GM19043 (cell line): ENCODE results near the gene RASGRP4.
"Not testable (repeated sequence)": the region's sequence is repeated elsewhere in the genome, so short reads cannot be mapped to it uniquely, and the experiment has no call there.

Experiments
- ATAC-seq: cut with Tn5 transposase; IDR thresholded peaks from one replicate; pipeline ENCODE4 v1.9.1; 2021; ENCODE audit warnings: low read depth; ENCODE audit not compliant: unreplicated experiment

Gene RASGRP4

DNA sequence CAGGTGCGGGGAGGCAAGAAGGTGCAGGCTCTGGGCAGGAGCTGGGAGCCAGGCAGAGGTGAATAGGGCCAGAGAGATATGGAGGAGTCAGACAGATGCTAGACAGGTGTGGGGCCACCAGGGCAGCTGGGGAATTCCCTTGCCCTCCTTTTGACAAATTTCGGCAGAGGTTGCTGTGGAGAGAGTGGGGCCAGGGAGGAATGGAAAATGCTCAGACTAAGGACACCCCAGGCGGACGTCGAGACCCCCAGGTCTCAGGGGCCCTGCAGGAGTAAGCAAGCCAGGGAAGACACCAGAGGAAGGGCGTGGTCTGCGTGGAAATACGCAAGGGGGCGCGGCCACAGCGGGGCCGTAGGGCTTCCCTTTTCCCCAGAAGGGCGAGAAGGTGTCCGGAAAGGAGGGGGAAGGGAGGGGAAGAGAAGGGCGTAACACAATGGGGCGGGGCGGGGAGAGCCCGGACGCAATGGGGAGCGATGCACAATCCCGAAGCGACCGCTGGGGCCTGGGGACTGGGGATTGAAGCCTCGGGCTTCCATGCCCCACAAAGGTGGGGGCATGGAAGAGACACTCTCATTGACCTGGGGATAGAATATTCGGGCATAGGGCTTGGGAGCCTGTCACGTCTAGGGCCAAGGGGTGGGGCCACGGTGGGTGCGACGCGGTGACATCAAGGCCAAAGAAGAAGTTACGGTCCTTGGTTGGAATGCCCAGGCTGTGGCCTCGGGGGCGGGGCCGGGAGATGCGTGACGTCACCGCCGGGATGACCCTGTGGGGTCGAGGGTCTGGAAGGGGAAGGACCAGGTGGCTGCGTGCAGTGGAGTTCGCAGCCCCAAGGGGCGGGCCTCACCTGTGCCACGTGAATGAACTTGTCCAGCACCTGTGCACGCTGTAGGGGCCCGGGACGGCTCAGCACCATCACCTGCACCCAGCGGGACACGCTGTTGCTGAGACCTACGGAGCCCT, 8.2 kb downstream of the RASGRP4 start:
- no peak for ATAC-seq

GRCh38 chr19:38417146-38417543, 8.9 kb downstream of the RASGRP4 start:
- ATAC-seq, result no peak

GRCh38 chr19:38413416-38413815, 12.6 kb downstream of the RASGRP4 start:
- no peak for ATAC-seq

- ATAC-seq, result no peak
Measured at GRCh38 chr19:38412961-38413360, 13.1 kb downstream of the RASGRP4 start.

- no peak for ATAC-seq
Measured at GRCh38 chr19:38412491-38412890, 13.5 kb downstream of the RASGRP4 start.

DNA sequence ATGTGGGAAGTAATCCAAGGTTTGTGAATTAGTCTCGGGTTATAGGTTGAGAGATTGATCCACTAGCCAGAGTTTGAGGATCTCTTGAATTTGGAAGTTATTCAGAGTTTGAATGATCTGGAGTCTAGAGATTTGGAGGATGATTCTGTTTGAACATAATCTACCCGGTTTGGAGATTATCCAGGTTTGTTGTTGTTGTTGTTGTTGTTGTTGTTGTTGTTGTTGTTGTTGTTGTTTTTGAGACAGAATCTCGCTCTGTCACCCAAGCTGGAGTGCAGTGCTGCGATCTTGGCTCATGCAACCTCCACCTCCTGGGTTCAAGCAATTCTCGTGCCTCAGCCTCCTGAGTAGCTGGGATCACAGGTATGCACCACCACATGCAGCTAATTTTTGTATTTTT, 14.1 kb downstream of the RASGRP4 start:
- ATAC-seq, result not testable (repeated sequence)

GRCh38 chr19:38411041-38411712, 14.8 kb downstream of the RASGRP4 start:
- no peak for ATAC-seq

GRCh38 chr19:38410407-38410806, 15.6 kb downstream of the RASGRP4 start:
- ATAC-seq, result not testable (repeated sequence)

DNA sequence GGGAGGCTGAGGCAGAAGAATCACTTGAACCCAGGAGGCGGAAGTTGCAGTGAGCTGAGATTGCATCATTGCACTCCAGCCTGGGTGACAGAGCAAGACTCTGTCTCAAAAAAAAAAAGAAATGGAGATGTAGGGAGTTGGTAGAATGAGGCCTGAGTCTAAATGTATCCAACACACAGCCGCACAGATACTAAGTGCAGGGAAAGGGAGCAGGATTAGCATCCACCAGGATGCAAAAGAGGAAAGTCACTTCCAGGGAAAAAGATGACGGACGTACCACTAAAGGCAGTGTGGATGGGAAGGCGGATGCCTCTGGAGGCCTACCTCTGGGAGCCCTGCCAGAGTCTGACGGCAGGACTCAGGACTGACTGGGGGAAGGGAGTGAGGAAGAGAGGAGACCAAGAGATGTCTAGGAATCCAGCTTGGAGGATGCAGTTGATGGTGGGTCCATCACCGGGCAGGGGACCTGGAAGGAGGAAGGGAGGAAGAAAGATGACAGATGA, 16.3 kb downstream of the RASGRP4 start:
- no peak for ATAC-seq

DNA sequence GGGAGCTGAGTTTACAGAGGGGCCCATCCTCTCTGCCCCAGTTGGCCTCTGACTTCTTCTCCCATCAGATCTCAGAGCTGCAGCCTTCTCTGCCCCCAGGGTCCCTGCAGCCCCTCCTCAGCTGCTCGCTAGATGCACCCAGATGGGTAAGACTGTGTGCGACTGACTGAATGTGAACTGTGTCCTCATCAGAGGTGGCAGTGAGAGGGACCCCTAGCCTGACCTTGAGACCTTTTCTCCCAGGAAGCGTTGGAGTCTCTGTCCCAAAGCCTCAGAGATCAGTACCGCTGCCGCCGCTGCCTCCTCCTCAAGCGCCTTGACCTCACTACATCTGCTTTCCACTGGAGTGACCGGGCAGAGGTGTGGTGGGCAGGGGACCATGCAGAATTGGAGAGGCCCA, 20.7 kb downstream of the RASGRP4 start:
- ATAC-seq, result no peak

GRCh38 chr19:38404858-38405257, 21.2 kb downstream of the RASGRP4 start:
- no peak for ATAC-seq

- ATAC-seq, result peak; percentile 87
Measured at GRCh38 chr19:38402967-38403674, 22.9 kb downstream of the RASGRP4 start, which contains the start of gene FAM98C. TSS of gene FAM98C (plus strand) at chr19:38403093. CDS start at chr19:38403154, 61 bp downstream.

GRCh38 chr19:38402623-38402966, 23.4 kb downstream of the RASGRP4 start:
- ATAC-seq, result no peak

- no peak for ATAC-seq
Measured at GRCh38 chr19:38401148-38401547, 24.9 kb downstream of the RASGRP4 start.

GRCh38 chr19:38400361-38400760, 25.7 kb downstream of the RASGRP4 start:
- ATAC-seq, result no peak

- ATAC-seq, result no peak
Measured at GRCh38 chr19:38399537-38399936, 26.5 kb downstream of the RASGRP4 start.

DNA sequence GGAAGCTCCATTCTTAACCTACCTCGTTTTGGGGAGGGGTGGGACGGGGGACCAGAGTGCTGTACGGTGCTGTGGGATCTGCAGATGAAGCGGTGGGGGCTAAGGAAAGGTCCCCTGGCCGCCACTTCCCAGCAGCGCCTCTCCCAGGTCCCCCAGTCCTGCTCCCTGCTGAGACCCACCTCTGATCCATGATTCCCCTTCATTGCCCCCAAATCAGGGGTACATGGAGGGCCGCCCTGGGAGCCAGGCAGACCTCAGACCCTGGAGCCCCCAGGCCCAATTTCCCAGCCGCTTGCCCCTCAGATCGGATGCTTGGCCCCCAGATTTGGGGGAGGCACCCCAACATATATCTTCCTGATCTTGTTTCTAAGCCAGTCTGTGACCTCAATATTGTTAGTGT, 26.9 kb downstream of the RASGRP4 start:
- ATAC-seq, result no peak

DNA sequence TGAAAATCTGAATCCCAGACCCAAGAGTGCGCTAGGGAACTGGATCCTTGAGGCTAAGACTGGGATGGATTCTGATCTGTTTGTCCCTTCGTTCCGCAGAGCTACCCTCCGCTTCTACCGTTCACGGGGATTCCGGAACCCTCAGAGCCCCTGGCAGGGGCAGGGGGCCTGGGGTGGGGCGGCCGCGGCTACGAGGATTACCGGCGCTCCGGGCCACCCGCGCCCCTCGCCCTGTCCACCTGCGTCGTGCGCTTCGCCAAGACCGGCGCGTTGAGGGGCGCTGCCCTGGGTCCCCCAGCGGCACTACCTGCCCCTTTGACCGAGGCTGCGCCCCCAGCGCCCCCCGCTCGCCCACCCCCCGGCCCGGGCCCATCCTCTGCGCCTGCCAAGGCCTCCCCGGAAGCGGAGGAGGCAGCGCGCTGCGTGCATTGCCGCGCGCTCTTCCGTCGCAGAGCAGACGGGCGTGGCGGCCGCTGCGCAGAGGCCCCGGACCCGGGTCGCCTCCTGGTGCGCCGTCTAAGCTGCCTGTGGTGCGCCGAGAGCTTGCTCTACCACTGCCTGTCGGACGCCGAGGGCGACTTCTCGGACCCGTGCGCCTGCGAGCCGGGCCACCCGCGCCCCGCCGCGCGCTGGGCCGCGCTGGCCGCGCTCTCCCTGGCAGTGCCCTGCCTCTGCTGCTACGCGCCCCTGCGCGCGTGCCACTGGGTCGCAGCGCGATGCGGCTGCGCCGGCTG, 30.5 kb downstream of the RASGRP4 start:
- no peak for ATAC-seq

DNA sequence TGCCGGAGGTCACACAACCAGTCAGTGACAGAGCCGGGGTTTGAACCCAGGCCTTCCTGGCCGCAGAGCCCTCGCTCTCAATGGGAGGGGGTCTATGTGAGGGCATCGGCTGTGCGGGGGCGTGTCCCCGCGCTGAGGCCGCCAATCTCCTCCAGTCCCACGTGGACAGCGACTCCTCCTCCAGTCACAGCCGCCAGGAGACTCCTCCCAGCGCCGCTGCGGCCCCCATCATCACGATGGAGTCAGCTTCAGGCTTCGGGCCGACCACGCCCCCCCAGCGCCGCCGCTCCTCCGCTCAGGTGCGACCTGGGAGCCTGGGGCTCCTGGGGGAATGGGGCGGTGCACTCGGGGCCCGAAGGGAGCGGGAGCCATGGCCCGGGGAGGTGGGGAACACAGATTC, 31.5 kb downstream of the RASGRP4 start:
- ATAC-seq, result no peak

GRCh38 chr19:38392707-38393308, 33.2 kb downstream of the RASGRP4 start:
- ATAC-seq, result no peak
